GM12892 (cell line): Measurements from ENCODE around the gene AKAP12.

Experiments
- POLR2A ChIP-seq: IDR thresholded peaks from 2 replicates; pipeline ENCODE4 v1.6.1; 2011; ENCODE audit warnings: low read depth, low read length, control low read depth
- POLR2AphosphoS5 ChIP-seq: IDR thresholded peaks from 2 replicates; pipeline ENCODE4 v1.6.1; 2011; ENCODE audit warnings: low read depth, low read length, control low read depth

- TF ChIP-seq POLR2A (no peak), POLR2AphosphoS5 (no peak)
Observed at GRCh38 chr6:151285122-151285521, 45.4 kb downstream of the AKAP12 start.
